SK-N-MC (cell line): ENCODE measurements around the gene NUB1.

Experiments
- DNase-seq: peaks from one replicate; pipeline ENCODE4 v3.0.0-alpha.2; 2011; ENCODE audit warnings: low read depth, low spot score
- H3K27ac ChIP-seq: fragments of 200-600 bp; sonication (generic); 2 replicates; pipeline ENCODE4 v1.5.1; 2016; ENCODE audit warnings: mixed run types
- H3K36me3 ChIP-seq: fragments of 200-600 bp; sonication (generic); 2 replicates; pipeline ENCODE4 v1.6.1; 2017; ENCODE audit warnings: antibody characterized with exemption, low read length, mixed read lengths; ENCODE audit not compliant: insufficient read depth
- H3K4me3 ChIP-seq: fragments of 200-600 bp; sonication (generic); 2 replicates; pipeline ENCODE4 v1.5.1; 2016
- H3K9ac ChIP-seq: fragments of 200-600 bp; sonication (generic); 2 replicates; pipeline ENCODE4 v1.8.0; 2017; ENCODE audit warnings: mixed run types, mixed read lengths; ENCODE audit not compliant: insufficient read length
- H3K9me3 ChIP-seq: fragments of 200-600 bp; sonication (generic); 2 replicates; pipeline ENCODE4 v1.6.1; 2017; ENCODE audit warnings: low read depth, mild to moderate bottlenecking, antibody characterized with exemption, low read length, moderate library complexity, mixed read lengths
- EZH2 ChIP-seq: fragments of 200-600 bp; sonication (generic); IDR thresholded peaks from one replicate; pipeline ENCODE4 v1.6.1; 2017; ENCODE audit warnings: antibody characterized with exemption
- FOXP2 ChIP-seq: optimal IDR thresholded peaks from 2 replicates; pipeline ENCODE3; 2011; ENCODE audit warnings: mild to moderate bottlenecking, moderate library complexity; ENCODE audit not compliant: insufficient read depth; ENCODE audit errors: extremely low read length, control extremely low read depth
- POLR2AphosphoS5 ChIP-seq: IDR thresholded peaks from 2 replicates; pipeline ENCODE4 v1.6.1; 2012; ENCODE audit warnings: mild to moderate bottlenecking, low read depth, low read length, borderline replicate concordance

NUB1 gene

DNA sequence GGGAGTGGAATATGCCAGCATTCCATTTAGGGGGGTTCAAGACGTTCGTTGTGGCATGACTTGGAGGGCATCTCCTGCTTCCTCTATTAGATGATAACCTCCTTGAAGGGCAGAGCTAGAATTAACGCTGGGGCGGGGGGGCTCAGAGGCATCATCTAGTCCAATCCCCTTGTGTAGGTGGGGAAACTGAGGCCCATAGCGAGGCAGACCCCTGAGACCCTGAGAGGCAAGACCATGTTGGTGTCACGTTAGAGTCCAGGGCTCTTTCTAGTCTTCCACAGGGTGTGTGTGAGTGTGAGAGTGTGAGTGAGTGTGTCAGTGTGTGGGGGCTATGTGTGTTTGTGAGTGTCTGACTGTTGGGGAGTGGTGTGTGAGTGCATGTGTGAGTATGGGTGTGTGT, 29.3 kb upstream of the NUB1 start:
- no peak for DNase-seq
- TF ChIP-seq FOXP2 (no peak), EZH2 (no peak), POLR2AphosphoS5 (no peak)
- H3K9me3 ChIP-seq = peaks cover 5% of the 10 kb centered on the region; the same call in 1 of the 2 replicates
- H3K27ac ChIP-seq = no peak overlapping the region
- H3K4me3 ChIP-seq = no peak overlapping the region
- H3K9ac ChIP-seq = no peak overlapping the region
- H3K36me3 ChIP-seq = no peaks in the 10 kb centered on the region

DNA sequence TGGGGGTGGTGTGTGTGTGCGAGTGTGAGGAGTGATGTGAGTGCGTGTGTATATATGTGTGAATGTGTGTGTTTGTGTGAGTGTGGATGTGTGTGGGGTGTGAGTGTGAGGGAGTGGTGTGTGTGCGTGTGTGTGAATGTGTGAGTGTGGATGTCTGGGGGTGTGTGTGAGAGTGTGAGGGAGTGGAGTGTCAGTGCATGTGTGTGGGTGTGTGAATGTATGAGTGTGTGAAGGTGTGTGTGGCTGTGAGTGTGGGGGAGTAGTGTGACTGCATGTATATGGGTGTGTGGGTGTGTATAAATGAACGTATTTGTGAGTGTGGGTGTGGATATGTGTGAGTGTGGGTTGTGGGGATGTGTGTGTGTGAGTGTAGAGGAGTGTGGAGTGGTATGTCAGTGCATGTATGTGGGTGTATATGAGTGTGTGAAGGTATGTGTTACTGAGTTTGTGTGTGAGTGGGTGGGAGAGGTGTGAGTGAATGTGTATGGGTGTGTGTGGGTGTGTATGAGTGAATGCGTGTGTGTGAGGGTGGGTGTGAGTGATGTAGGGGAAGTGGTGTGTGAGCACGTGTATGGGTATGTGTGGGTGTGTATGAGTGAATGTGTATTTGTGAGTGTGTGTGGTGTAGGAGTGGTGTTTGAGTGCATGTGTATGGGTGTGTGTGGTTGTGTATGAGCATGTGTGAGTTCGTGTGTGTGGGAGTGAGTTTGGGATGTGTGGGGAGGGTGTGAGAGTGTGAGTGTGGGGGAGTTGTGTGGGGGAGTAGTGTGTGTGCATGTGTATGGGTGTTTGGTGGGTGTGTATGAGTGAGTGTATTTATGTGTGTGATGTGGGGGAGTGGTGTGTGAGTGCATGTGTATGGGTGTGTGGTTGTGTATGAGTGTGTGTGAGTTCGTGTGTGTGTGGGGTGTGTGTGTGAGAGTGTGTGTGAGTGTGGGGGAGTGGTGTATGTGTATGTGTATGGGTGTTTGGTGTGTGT, 28.5 kb upstream of the NUB1 start:
- H3K9me3 ChIP-seq = peaks cover 5% of the 10 kb centered on the region; the same call in 1 of the 2 replicates
- no peak overlapping the region for H3K9ac ChIP-seq
- H3K36me3 ChIP-seq = no peaks in the 10 kb centered on the region
- no peak for TF ChIP-seq FOXP2
- TF ChIP-seq EZH2 = no peak
- no peak for TF ChIP-seq POLR2AphosphoS5
- no peak for DNase-seq
- H3K27ac ChIP-seq = no peak overlapping the region
- no peak overlapping the region for H3K4me3 ChIP-seq

DNA sequence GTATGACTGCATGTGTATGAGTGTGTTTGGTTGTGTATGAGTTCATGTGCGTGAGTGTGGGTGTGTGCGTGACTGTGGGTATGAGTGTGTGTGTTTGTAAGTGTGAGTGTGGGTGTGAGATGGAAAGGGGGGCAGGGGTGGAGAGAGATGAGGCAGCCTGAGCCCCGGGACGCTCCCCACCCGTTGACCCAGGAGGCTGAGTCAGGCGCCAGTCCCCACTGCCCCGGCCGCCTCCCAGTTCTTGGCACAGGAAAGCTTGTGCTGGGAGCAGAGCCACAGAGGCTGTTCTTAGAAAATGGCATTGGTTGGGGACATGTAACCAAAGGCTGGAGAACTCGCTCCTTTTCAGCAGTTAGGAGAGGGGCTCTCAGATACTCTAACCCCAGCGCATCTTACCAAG, 27.8 kb upstream of the NUB1 start:
- Histone ChIP-seq H3K36me3 (no peaks in the 10 kb centered on the region), H3K9ac (no peak overlapping the region), H3K9me3 (peaks cover 5% of the 10 kb centered on the region; the same call in 1 of the 2 replicates), H3K4me3 (no peak overlapping the region), H3K27ac (no peak overlapping the region)
- no peak for DNase-seq
- TF ChIP-seq FOXP2 (no peak), EZH2 (no peak), POLR2AphosphoS5 (no peak)

DNA sequence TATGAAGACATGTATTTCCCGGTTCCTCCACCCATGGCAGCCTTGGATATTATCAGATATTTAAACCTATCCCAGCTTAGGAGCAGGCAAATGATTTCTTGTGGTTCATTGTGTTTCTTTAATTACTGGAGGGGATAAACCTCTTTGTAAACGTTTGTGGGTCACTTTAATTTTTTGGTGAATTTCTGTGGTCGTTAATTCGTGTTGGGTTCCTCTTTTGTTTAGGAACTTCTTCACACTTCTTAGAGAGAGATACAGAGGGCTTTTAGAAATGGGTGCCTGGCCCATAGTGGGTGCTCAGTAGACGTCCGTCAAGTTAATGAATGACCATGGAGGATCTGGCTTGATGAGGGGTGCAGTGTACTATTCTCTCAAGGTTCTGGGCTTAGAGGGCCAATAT, 27.2 kb upstream of the NUB1 start:
- DNase-seq = no peak

GRCh38 chr7:151315038-151315655, 26.5 kb upstream of the NUB1 start:
- H3K36me3 ChIP-seq = no peaks in the 10 kb centered on the region
- H3K4me3 ChIP-seq = no peak overlapping the region
- no peak for TF ChIP-seq POLR2AphosphoS5
- no peak for TF ChIP-seq EZH2
- no peak for TF ChIP-seq FOXP2
- peaks cover 5% of the 10 kb centered on the region; the same call in 1 of the 2 replicates for H3K9me3 ChIP-seq
- DNase-seq = peak; percentile 35
- H3K9ac ChIP-seq = no peak overlapping the region
- no peak overlapping the region for H3K27ac ChIP-seq

More for the DNA sequence above, 27.2 kb upstream of the NUB1 start:
- Histone ChIP-seq H3K27ac (no peak overlapping the region), H3K36me3 (no peaks in the 10 kb centered on the region), H3K9me3 (peaks cover 5% of the 10 kb centered on the region; the same call in 1 of the 2 replicates), H3K4me3 (no peak overlapping the region), H3K9ac (no peak overlapping the region)
- TF ChIP-seq FOXP2 = no peak
- TF ChIP-seq EZH2 = no peak
- TF ChIP-seq POLR2AphosphoS5 = no peak

DNA sequence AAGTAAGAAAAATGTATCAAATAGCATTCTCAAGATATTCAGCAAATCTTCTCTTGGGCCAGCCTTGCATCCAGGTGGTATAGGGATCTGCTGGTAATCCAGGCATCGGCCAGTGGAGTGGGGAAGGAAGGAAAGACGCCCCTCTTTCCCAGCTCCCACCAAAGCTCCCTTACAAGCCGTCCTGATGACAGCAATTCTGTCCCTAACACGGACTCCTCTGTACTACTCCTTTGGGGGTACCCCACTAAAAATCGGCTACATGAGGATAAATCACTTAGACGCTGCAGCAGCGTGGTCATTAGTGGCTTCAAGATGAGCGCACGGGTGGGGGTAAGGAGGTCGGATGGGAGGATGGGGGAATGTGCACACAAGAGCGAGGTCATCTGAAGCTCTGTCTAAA, 24.7 kb upstream of the NUB1 start:
- Histone ChIP-seq H3K4me3 (no peak overlapping the region), H3K9me3 (no peaks in the 10 kb centered on the region), H3K27ac (no peak overlapping the region), H3K36me3 (no peaks in the 10 kb centered on the region), H3K9ac (no peak overlapping the region)
- DNase-seq = no peak
- TF ChIP-seq FOXP2 (no peak), EZH2 (no peak), POLR2AphosphoS5 (no peak)

DNA sequence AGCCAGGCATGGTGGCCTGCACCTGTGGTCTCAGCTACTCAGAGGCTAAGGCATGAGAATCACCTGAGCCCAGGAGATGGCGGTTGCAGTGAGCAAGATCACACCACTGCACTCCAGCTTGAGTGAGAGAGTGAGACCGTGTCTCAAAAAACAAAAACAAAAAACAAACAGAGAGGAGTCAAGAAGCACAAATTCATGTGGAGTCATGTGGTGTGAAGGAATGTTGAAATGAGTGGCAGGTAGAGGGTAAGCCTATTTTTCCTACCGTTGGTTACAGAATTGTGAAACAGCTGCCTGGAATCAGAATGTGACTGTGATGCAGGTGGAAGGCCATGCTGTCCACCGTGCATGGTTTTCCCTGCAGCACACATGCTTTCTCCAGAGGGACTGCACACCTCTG, 23.7 kb upstream of the NUB1 start:
- no peaks in the 10 kb centered on the region for H3K9me3 ChIP-seq
- no peak overlapping the region for H3K4me3 ChIP-seq
- DNase-seq = no peak
- TF ChIP-seq POLR2AphosphoS5 (no peak), FOXP2 (no peak)
- no peak overlapping the region for H3K9ac ChIP-seq
- no peaks in the 10 kb centered on the region for H3K36me3 ChIP-seq
- H3K27ac ChIP-seq = no peak overlapping the region

- H3K36me3 ChIP-seq = no peaks in the 10 kb centered on the region
- no peak overlapping the region for H3K4me3 ChIP-seq
- TF ChIP-seq FOXP2 = no peak
- no peak for TF ChIP-seq POLR2AphosphoS5
- no peak for TF ChIP-seq EZH2
- no peak overlapping the region for H3K9ac ChIP-seq
- DNase-seq = no peak
- H3K9me3 ChIP-seq = no peaks in the 10 kb centered on the region
- no peak overlapping the region for H3K27ac ChIP-seq
These were observed 22.4 kb upstream of the NUB1 start for GRCh38 chr7:151319189-151319588.
